A549 (cell line): ENCODE data around the gene ECPAS.

ENCODE experiments used
- BHLHE40 ChIP-seq: IDR thresholded peaks from 2 replicates; pipeline ENCODE4 v1.6.1; 2012; ENCODE audit warnings: low read depth, low read length, inconsistent platforms
- CBX2 ChIP-seq: fragments of 200-600 bp; sonication (generic); IDR thresholded peaks from 2 replicates; pipeline ENCODE4 v1.6.1; 2016; ENCODE audit warnings: low read depth, mild to moderate bottlenecking, borderline replicate concordance
- CHD2 ChIP-seq: fragments of 150-350 bp; IDR thresholded peaks from 2 replicates; pipeline ENCODE4 v1.6.1; 2014; ENCODE audit warnings: low read length; ENCODE audit not compliant: partially characterized antibody
- CHD4 ChIP-seq: fragments of 200-600 bp; sonication (generic); IDR thresholded peaks from 2 replicates; pipeline ENCODE4 v1.6.1; 2016; ENCODE audit warnings: antibody characterized with exemption, mild to moderate bottlenecking, borderline replicate concordance
- CTCF ChIP-seq: fragments of >200 bp; sonication (Bioruptor Twin); formaldehyde crosslinking; IDR thresholded peaks from 3 replicates; pipeline ENCODE4 v1.5.1; 2016
- EHMT2 ChIP-seq: fragments of 200-600 bp; sonication (generic); IDR thresholded peaks from 2 replicates; pipeline ENCODE4 v1.6.1; 2016; ENCODE audit warnings: antibody characterized with exemption, low read depth, mild to moderate bottlenecking, moderate library complexity
- MAFK ChIP-seq: fragments of 450-650 bp; IDR thresholded peaks from 2 replicates; pipeline ENCODE4 v1.6.1; 2014; ENCODE audit not compliant: partially characterized antibody
- MAZ ChIP-seq: fragments of 150-350 bp; IDR thresholded peaks from 2 replicates; pipeline ENCODE4 v1.6.1; 2014; ENCODE audit warnings: antibody characterized with exemption, low read depth, low read length, borderline replicate concordance
- MYC ChIP-seq: IDR thresholded peaks from 2 replicates; pipeline ENCODE4 v1.6.1; 2012; ENCODE audit warnings: mild to moderate bottlenecking, inconsistent platforms, low read length, improper control_type of control experiment, borderline replicate concordance
- RAD21 ChIP-seq, 2 experiments: fragments of >200 bp in 1 of 2; sonication (Bioruptor Twin) in 1 of 2; formaldehyde crosslinking in 1 of 2; IDR thresholded peaks in 1 of 2; conservative IDR thresholded peaks in 1 of 2; 2 replicates in 1 of 2; 3 replicates in 1 of 2; pipeline ENCODE4 v1.6.1; 2012 to 2018; ENCODE audit warnings: inconsistent platforms in 1 of 2
- RFX5 ChIP-seq: fragments of 450-650 bp; IDR thresholded peaks from 2 replicates; pipeline ENCODE4 v1.7.1; 2014; ENCODE audit warnings: antibody characterized with exemption, mild to moderate bottlenecking, moderate library complexity
- SMC3 ChIP-seq: fragments of >200 bp; sonication (Bioruptor Twin); formaldehyde crosslinking; IDR thresholded peaks from 3 replicates; pipeline ENCODE4 v1.6.1; 2018; ENCODE audit warnings: inconsistent platforms
- ZSCAN20 ChIP-seq: fragments of 250-450 bp; sonication (Bioruptor Pico); IDR thresholded peaks from 2 replicates; pipeline ENCODE4 v1.8.0; 2022; ENCODE audit warnings: mild to moderate bottlenecking, moderate library complexity

DNA sequence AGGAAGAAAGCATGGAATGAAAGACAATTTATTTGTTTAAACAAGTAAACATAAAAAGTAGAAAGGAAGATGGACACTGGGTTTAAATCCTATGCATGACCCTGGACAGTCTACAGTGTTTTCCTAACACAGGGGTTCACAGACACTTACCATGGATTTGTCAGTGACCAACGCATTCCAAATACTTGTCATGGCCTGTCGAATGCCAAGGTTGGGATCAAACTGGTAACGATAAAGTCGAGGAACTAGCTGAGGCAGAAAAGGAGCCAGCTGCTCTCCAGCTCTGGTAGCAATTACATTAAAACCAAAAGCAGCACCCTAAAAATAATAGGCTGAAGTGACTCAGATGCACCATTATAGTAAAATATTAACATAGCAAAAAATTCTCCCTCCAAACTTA is 94.8 kb downstream of the ECPAS start:
- no peak for TF ChIP-seq CBX2
- TF ChIP-seq CHD2, result no peak
- TF ChIP-seq ZSCAN20 (CRISPR knock-in tag), result no peak
- TF ChIP-seq CTCF, result no peak
- TF ChIP-seq EHMT2, result no peak
- TF ChIP-seq SMC3, result no peak
- no peak for TF ChIP-seq RAD21 (conservative IDR thresholded peaks at IDR 0.05 in 1 of 2, IDR thresholded peaks at IDR 0.05 in 1 of 2)
- no peak for TF ChIP-seq CHD4
- TF ChIP-seq MAZ, result no peak
- TF ChIP-seq MYC, result no peak
- no peak for TF ChIP-seq BHLHE40
- no peak for TF ChIP-seq MAFK
- no peak for TF ChIP-seq RFX5
